ENCODE measurements around the gene SLC45A1. TPM values are rescaled to one million over a fixed set of nuclear protein-coding genes. Genes with fewer than 3 reads are reported as not detected.

SLC45A1 gene
- total RNA-seq, 1 experiment from 2014 or later = 13.8 TPM

DNA sequence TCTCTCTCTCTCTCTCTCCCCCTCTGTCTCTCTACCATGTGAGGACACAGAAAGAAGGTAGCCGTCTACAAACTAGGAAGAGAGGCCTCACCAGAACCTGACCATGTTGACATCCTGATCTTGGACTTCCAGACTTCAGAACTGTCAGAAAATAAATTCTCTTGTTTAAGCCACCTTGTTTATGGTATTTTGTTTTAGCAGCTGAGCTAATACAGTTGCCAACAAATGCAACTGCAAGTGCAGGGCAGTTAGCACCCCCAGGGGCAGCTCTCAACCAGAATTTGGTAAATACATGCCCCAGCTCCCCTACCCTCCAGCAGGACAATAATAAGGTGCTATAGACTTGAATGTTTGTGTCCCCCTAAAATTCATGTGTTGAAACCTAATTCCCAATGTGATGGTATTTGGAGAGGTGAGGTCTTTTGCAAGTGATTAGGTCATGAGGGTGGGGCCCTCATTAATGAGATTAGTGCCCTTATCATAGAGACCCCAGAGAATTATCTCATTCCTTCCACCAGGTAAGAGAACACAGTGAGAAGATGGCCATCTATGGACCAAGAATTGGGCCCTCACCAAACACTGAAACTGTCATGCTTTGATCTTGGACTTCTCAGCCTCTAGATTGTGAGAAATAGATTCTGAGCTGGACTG is 6.7 kb upstream of the SLC45A1 start:
- RAD21 ChIA-PET (ENCODE audit: low non-redundant PET in 1 of 2, low total read pairs in 2 of 2, uncharacterized antibody in 2 of 2, unreplicated experiment in 2 of 2) = interaction anchor here in 1 of 2 experiments (0.5 kb wide), 1 partner anchor 324 kb away, joined by 3 read pairs; no protein-coding TSS in a partner anchor
- no peak overlapping the region for H3K9ac ChIP-seq (ENCODE audit: low read length)
- H2AFZ ChIP-seq (ENCODE audit: low read depth, low read length, poor library complexity, severe bottlenecking) = no peak overlapping the region
- no peak overlapping the region for H3K4me3 ChIP-seq (replicated peaks in 1 of 2; ENCODE audit: low read depth in 1 of 2, low read length in 2 of 2)
- H3K79me2 ChIP-seq (ENCODE audit: insufficient read depth, low read length) = no peaks in the 10 kb centered on the region
- H3K9me3 ChIP-seq (ENCODE audit: control insufficient read depth in 1 of 2, insufficient read depth in 1 of 2, low read depth in 1 of 2, low read length in 2 of 2) = peaks cover 0 to 11% of the 10 kb centered on the region in 2 experiments; a peak in 1 of 4 replicates
- TF ChIP-seq, protein P1, sequence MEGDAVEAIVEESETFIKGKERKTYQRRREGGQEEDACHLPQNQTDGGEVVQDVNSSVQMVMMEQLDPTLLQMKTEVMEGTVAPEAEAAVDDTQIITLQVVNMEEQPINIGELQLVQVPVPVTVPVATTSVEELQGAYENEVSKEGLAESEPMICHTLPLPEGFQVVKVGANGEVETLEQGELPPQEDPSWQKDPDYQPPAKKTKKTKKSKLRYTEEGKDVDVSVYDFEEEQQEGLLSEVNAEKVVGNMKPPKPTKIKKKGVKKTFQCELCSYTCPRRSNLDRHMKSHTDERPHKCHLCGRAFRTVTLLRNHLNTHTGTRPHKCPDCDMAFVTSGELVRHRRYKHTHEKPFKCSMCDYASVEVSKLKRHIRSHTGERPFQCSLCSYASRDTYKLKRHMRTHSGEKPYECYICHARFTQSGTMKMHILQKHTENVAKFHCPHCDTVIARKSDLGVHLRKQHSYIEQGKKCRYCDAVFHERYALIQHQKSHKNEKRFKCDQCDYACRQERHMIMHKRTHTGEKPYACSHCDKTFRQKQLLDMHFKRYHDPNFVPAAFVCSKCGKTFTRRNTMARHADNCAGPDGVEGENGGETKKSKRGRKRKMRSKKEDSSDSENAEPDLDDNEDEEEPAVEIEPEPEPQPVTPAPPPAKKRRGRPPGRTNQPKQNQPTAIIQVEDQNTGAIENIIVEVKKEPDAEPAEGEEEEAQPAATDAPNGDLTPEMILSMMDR (IDR thresholded peaks at IDR 0.05 in 2 of 3, conservative IDR thresholded peaks at IDR 0.05 in 1 of 3; ENCODE audit: borderline replicate concordance in 1 of 3, insufficient read depth in 1 of 3, low read depth in 2 of 3, low read length in 2 of 3) = no peak
- no peak for TF ChIP-seq SRF (IDR thresholded peaks at IDR 0.05; ENCODE audit: low read depth)
- DNase-seq (ENCODE audit: low read depth, low spot score) (no peak), ATAC-seq (no peak)
- POLR2A ChIA-PET = interaction anchor here (1.0 kb wide), 1 partner anchor 283 kb away, joined by 4 read pairs; no protein-coding TSS in a partner anchor
- no peaks in the 10 kb centered on the region for H3K9me2 ChIP-seq (ENCODE audit: insufficient read depth)
- BruUV-seq (replicated peaks) = no TSS peak
- CTCF ChIA-PET = no interaction called here
- no peaks in the 10 kb centered on the region for H3K36me3 ChIP-seq (ENCODE audit: control insufficient read depth in 1 of 2, insufficient read depth in 2 of 2, low read length in 2 of 2)
- H4K20me1 ChIP-seq (ENCODE audit: insufficient read depth) = no peaks in the 10 kb centered on the region
- H3K4me2 ChIP-seq (ENCODE audit: low read length) = no peak overlapping the region
- intact Hi-C loops (cut with micrococcal nuclease) = loop anchor here (10.0 kb wide), 1 partner anchor 216 kb away; no protein-coding TSS in a partner anchor
- H3K27ac ChIP-seq (ENCODE audit: low read depth, low read length) = no peak overlapping the region
- H3K4me1 ChIP-seq (ENCODE audit: control insufficient read depth in 1 of 2, insufficient read depth in 2 of 2, low read length in 2 of 2) = peaks cover 26 to 42% of the 10 kb centered on the region in 2 experiments
- no peaks in the 10 kb centered on the region for H3K27me3 ChIP-seq (ENCODE audit: insufficient read depth, low read length)

DNA sequence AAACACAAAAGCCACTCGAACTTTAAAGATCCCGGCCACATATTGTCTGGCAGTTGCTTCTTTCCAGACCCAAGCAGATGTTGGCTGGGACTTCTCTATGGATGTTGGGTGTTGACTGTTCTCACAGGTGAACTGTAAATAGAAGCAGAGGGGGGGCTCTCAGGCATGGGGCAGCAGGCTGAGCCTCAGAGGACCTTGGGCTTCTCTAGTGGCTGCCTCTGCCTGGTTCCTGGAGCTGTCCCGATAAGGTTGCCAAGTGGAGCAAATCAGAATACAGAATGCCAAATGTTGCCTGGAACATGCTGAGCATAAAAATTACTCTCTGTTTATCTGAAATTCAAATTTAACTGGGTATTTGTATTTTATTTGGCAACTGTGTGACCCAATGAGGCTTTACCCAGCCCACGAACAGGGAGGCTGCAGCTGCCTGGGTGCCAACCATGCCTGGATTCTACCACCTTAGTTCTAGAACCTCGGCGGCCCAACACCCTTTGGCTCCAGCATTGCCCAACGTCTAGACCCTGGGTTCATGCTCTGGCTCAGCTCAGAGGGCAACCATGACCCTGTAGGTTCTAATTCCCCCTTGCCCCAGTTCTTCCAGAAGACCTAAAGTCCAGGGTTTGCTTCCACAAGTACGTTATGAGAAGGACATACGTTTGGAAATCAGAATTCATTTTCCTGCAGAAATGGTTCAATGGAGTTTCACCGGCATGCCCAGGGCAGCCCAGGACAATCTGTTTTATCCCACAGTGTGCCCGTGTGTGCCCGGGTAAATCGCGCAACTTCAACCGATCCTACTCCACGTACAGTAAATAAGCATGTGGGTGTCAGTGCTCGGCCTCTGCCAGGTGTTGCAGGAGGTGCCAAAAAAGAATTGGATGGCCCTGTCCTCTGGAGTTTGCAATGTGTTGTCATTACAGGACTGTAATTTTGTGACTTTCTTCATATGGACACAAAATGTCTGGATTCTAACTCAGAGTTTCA is 5.4 kb upstream of the SLC45A1 start:
- H3K4me3 ChIP-seq (replicated peaks in 1 of 2; ENCODE audit: low read depth in 1 of 2, low read length in 2 of 2) = no peak overlapping the region
- no peaks in the 10 kb centered on the region for H4K20me1 ChIP-seq (ENCODE audit: insufficient read depth)
- H3K9me3 ChIP-seq (ENCODE audit: control insufficient read depth in 1 of 2, insufficient read depth in 1 of 2, low read depth in 1 of 2, low read length in 2 of 2) = peaks cover 0 to 11% of the 10 kb centered on the region in 2 experiments; a peak in 1 of 4 replicates
- no TSS peak for BruUV-seq (replicated peaks)
- H3K4me2 ChIP-seq (ENCODE audit: low read length) = no peak overlapping the region
- DNase-seq (ENCODE audit: low read depth, low spot score) (no peak), ATAC-seq (no peak)
- peaks cover 27 to 52% of the 10 kb centered on the region in 2 experiments for H3K4me1 ChIP-seq (ENCODE audit: control insufficient read depth in 1 of 2, insufficient read depth in 2 of 2, low read length in 2 of 2)
- no peaks in the 10 kb centered on the region for H3K36me3 ChIP-seq (ENCODE audit: control insufficient read depth in 1 of 2, insufficient read depth in 2 of 2, low read length in 2 of 2)
- H3K27ac ChIP-seq (ENCODE audit: low read depth, low read length) = no peak overlapping the region; the same call in 1 of the 2 replicates
- CTCF ChIA-PET = no interaction called here
- no peaks in the 10 kb centered on the region for H3K9me2 ChIP-seq (ENCODE audit: insufficient read depth)
- H3K9ac ChIP-seq (ENCODE audit: low read length) = no peak overlapping the region
- no peak overlapping the region for H2AFZ ChIP-seq (ENCODE audit: low read depth, low read length, poor library complexity, severe bottlenecking)
- intact Hi-C loops (cut with micrococcal nuclease) = loop anchor here (10.0 kb wide), 1 partner anchor 218 kb away; no protein-coding TSS in a partner anchor
- no peaks in the 10 kb centered on the region for H3K79me2 ChIP-seq (ENCODE audit: insufficient read depth, low read length)
- RAD21 ChIA-PET (ENCODE audit: low non-redundant PET in 1 of 2, low total read pairs in 2 of 2, uncharacterized antibody in 2 of 2, unreplicated experiment in 2 of 2) = no interaction called here
- POLR2A ChIA-PET = no interaction called here
- H3K27me3 ChIP-seq (ENCODE audit: insufficient read depth, low read length) = no peaks in the 10 kb centered on the region
- no peak for TF ChIP-seq ELF1 (IDR thresholded peaks at IDR 0.05; ENCODE audit: borderline replicate concordance, low read depth)
- TF ChIP-seq TCF7L2 (IDR thresholded peaks at IDR 0.05; ENCODE audit: borderline replicate concordance, extremely low read depth, insufficient read depth, insufficient read length) = no peak
- TF ChIP-seq FOSL1 (IDR thresholded peaks at IDR 0.05; ENCODE audit: low read depth) = no peak
- no peak for TF ChIP-seq CBX3 (IDR thresholded peaks at IDR 0.05; ENCODE audit: low read depth)
- TF ChIP-seq ZNF274 (IDR thresholded peaks at IDR 0.05; ENCODE audit: low read depth, low read length) = no peak
- TF ChIP-seq EZH2phosphoT487 (IDR thresholded peaks at IDR 0.05; ENCODE audit: borderline replicate concordance) = no peak
- no peak for TF ChIP-seq SP1 (IDR thresholded peaks at IDR 0.05; ENCODE audit: low read depth)
- TF ChIP-seq CEBPB (IDR thresholded peaks at IDR 0.05; ENCODE audit: low read depth) = no peak
- TF ChIP-seq, protein P2, sequence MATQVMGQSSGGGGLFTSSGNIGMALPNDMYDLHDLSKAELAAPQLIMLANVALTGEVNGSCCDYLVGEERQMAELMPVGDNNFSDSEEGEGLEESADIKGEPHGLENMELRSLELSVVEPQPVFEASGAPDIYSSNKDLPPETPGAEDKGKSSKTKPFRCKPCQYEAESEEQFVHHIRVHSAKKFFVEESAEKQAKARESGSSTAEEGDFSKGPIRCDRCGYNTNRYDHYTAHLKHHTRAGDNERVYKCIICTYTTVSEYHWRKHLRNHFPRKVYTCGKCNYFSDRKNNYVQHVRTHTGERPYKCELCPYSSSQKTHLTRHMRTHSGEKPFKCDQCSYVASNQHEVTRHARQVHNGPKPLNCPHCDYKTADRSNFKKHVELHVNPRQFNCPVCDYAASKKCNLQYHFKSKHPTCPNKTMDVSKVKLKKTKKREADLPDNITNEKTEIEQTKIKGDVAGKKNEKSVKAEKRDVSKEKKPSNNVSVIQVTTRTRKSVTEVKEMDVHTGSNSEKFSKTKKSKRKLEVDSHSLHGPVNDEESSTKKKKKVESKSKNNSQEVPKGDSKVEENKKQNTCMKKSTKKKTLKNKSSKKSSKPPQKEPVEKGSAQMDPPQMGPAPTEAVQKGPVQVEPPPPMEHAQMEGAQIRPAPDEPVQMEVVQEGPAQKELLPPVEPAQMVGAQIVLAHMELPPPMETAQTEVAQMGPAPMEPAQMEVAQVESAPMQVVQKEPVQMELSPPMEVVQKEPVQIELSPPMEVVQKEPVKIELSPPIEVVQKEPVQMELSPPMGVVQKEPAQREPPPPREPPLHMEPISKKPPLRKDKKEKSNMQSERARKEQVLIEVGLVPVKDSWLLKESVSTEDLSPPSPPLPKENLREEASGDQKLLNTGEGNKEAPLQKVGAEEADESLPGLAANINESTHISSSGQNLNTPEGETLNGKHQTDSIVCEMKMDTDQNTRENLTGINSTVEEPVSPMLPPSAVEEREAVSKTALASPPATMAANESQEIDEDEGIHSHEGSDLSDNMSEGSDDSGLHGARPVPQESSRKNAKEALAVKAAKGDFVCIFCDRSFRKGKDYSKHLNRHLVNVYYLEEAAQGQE (IDR thresholded peaks at IDR 0.05; ENCODE audit: low read depth) = no peak

Data from HCT116 (cell line).